Liver (tissue), 9 donors: ENCODE results near the gene DPY19L3. TPM values are rescaled to one million over a fixed set of nuclear protein-coding genes. Genes with fewer than 3 reads are reported as not detected.

ENCODE experiments used
- DNase-seq: peaks from one replicate; pipeline ENCODE4 v3.0.0-alpha.2; 2017; ENCODE audit warnings: low spot score
- H3K27ac ChIP-seq, 2 donors: one replicate each; pipeline ENCODE4 v1.7.0; 2013; ENCODE audit warnings: inconsistent platforms in 2 of 2, low read length in 2 of 2, control low read depth in 1 of 2, low read depth in 1 of 2, mild to moderate bottlenecking in 1 of 2
- H3K27me3 ChIP-seq, 4 donors: one replicate each; pipeline versions ENCODE4 v1.6.1 to v1.7.0; 2013; ENCODE audit warnings: low read length in 3 of 4, inconsistent platforms in 1 of 4, mild to moderate bottlenecking in 1 of 4, moderate library complexity in 1 of 4; ENCODE audit not compliant: control insufficient read depth in 4 of 4, insufficient read depth in 4 of 4
- H3K36me3 ChIP-seq, 4 donors: one replicate each; pipeline versions ENCODE4 v1.6.1 to v1.7.0; 2013; ENCODE audit warnings: low read length in 3 of 4, mild to moderate bottlenecking in 3 of 4, low read depth in 1 of 4, moderate library complexity in 1 of 4; ENCODE audit not compliant: control insufficient read depth in 4 of 4, insufficient read depth in 3 of 4
- H3K4me1 ChIP-seq, 4 donors: one replicate each; pipeline versions ENCODE4 v1.6.1 to v1.7.0; 2013; ENCODE audit warnings: low read length in 3 of 4, mild to moderate bottlenecking in 3 of 4, moderate library complexity in 1 of 4; ENCODE audit not compliant: control insufficient read depth in 4 of 4, insufficient read depth in 4 of 4
- H3K4me3 ChIP-seq, 3 donors: one replicate each; pipeline versions ENCODE4 v1.6.1 to v1.7.0; 2013; ENCODE audit warnings: low read length in 3 of 3, control low read depth in 1 of 3, low read depth in 1 of 3, mild to moderate bottlenecking in 1 of 3
- H3K9ac ChIP-seq, 2 donors: one replicate each; pipeline ENCODE4 v1.7.0; 2013; ENCODE audit warnings: low read length in 2 of 2, mild to moderate bottlenecking in 2 of 2, moderate library complexity in 2 of 2, control low read depth in 1 of 2, low read depth in 1 of 2
- H3K9me3 ChIP-seq, 4 donors: one replicate each; pipeline versions ENCODE4 v1.6.1 to v1.7.0; 2013; ENCODE audit warnings: low read length in 3 of 4; ENCODE audit not compliant: control insufficient read depth in 4 of 4
- EGR1 ChIP-seq, 2 donors: IDR thresholded peaks; 2 replicates each; pipeline ENCODE4 v1.6.1; 2016 to 2018; ENCODE audit warnings: antibody characterized with exemption in 2 of 2, low read depth in 2 of 2
- FOXA1 ChIP-seq: IDR thresholded peaks from 2 replicates; pipeline ENCODE4 v1.6.1; 2016; ENCODE audit warnings: antibody characterized with exemption
- FOXA2 ChIP-seq: IDR thresholded peaks from 2 replicates; pipeline ENCODE4 v1.6.1; 2016; ENCODE audit warnings: antibody characterized with exemption
- GABPA ChIP-seq, 2 donors: IDR thresholded peaks in 1 of 2; conservative IDR thresholded peaks in 1 of 2; 2 replicates each; pipeline ENCODE4 v1.6.1; 2016; ENCODE audit warnings: antibody characterized with exemption in 2 of 2, mild to moderate bottlenecking in 1 of 2, moderate library complexity in 1 of 2
- HNF4G ChIP-seq: IDR thresholded peaks from 2 replicates; pipeline ENCODE4 v1.6.1; 2016; ENCODE audit warnings: antibody characterized with exemption
- JUND ChIP-seq, 2 donors: IDR thresholded peaks; 2 replicates each; pipeline ENCODE4 v1.6.1; 2016; ENCODE audit warnings: antibody characterized with exemption in 2 of 2
- RAD21 ChIP-seq, 2 donors: IDR thresholded peaks; 2 replicates each; pipeline ENCODE4 v1.6.1; 2016; ENCODE audit warnings: antibody characterized with exemption in 2 of 2, mild to moderate bottlenecking in 2 of 2
- RXRA ChIP-seq, 2 donors: IDR thresholded peaks; 2 replicates each; pipeline ENCODE4 v1.6.1; 2017 to 2018; ENCODE audit warnings: antibody characterized with exemption in 2 of 2, mild to moderate bottlenecking in 1 of 2
- TAF1 ChIP-seq: conservative IDR thresholded peaks from 2 replicates; pipeline ENCODE4 v1.6.1; 2016; ENCODE audit warnings: antibody characterized with exemption, mild to moderate bottlenecking
- YY1 ChIP-seq: IDR thresholded peaks from 2 replicates; pipeline ENCODE4 v1.6.1; 2016; ENCODE audit warnings: antibody characterized with exemption, mild to moderate bottlenecking
- WGBS: extraction: QIAGEN DNeasy Blood & Tissue Kit; methylation state at CpG from one replicate; pipeline ENCODE4 v1.1.7; 2013; 5-methylcytosine and 5-hydroxymethylcytosine counted together
- polyA plus RNA-seq, 2 donors: library from polyadenylated mRNA; stranded (reverse) in 1 of 2; unstranded in 1 of 2; fragments of 200-250 nt in 1 of 2; fragments of >200 nt in 1 of 2; fragmentation: Nextera tagmentation in 1 of 2; extraction: Ambion mirVana in 1 of 2; gene quantifications; one replicate each; pipeline versions ENCODE4 v1.2.1 to v1.2.3, GENCODE V29; 2013 to 2015
- total RNA-seq, 2 donors: library from RNA; depleted of rRNA; stranded (reverse); fragments of >200 nt; gene quantifications; one replicate each; pipeline ENCODE4 v1.2.3, GENCODE V29; 2014
- TF ChIP-seq, protein P1 (sequence below): IDR thresholded peaks from 2 replicates; pipeline ENCODE4 v1.6.1; 2016; ENCODE audit warnings: antibody characterized with exemption
- TF ChIP-seq, protein P2 (sequence below): IDR thresholded peaks from 2 replicates; pipeline ENCODE4 v1.6.1; 2016; ENCODE audit warnings: antibody characterized with exemption
- TF ChIP-seq, protein P3 (sequence below): fragments of 150-350 bp; IDR thresholded peaks from 2 replicates; pipeline ENCODE4 v1.5.1; 2017; ENCODE audit warnings: improper control_type of control experiment, low read depth, low read length; ENCODE audit not compliant: missing input control
- TF ChIP-seq, protein P4 (sequence below): IDR thresholded peaks from 2 replicates; pipeline ENCODE4 v1.6.1; 2016; ENCODE audit warnings: antibody characterized with exemption
- TF ChIP-seq, protein P5 (sequence below): IDR thresholded peaks from 2 replicates; pipeline ENCODE4 v1.6.1; 2016; ENCODE audit warnings: antibody characterized with exemption, mild to moderate bottlenecking
- donor health status: healthy.
- donor health status: healthy.
- donor health status: healthy.
- donor health status: healthy.
- donor health status: healthy.

DPY19L3 gene
- total and polyA plus RNA-seq, 4 donors: 2.7 to 13.0 (median 7.4) TPM

DNA sequence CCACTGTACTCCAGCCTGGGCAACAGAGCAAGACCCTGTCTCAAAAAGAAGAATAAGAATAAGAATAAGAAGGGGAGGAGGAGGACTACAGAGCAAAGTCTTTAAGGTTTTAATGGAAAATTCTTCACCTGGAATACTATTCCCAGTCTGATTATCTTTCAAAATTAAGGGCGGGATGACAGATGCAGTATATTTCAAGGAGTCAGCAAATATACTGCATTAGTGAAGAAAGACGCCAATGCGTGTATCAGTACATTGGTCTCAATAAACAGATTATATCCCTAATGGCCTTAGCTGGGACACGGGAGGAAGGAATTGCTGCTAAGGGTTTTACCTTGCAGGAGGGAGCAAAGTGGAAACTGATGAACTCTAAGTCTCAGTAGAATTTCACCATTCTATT is 121.3 kb downstream of the DPY19L3 start:
- Histone ChIP-seq H3K27ac (no peak overlapping the region), H3K9me3 (peaks cover 0 to 8% (median 2%) of the 10 kb centered on the region in 4 donors), H3K4me3 (no peak overlapping the region), H3K4me1 (no peaks in the 10 kb centered on the region), H3K36me3 (no peaks in the 10 kb centered on the region), H3K9ac (no peak overlapping the region), H3K27me3 (peaks cover 0 to 6% (median 0%) of the 10 kb centered on the region in 4 donors)
- WGBS: 94% methylated on average over 4 of the region's 4 CpGs
- no peak for TF ChIP-seq FOXA2
- no peak for TF ChIP-seq GABPA (IDR thresholded peaks at IDR 0.05 in 1 of 2, conservative IDR thresholded peaks at IDR 0.05 in 1 of 2)
- TF ChIP-seq, protein P1, sequence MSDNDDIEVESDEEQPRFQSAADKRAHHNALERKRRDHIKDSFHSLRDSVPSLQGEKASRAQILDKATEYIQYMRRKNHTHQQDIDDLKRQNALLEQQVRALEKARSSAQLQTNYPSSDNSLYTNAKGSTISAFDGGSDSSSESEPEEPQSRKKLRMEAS: no peak
- no peak for TF ChIP-seq RAD21 (IDR thresholded peaks at IDR 0.05)
- no peak for TF ChIP-seq TAF1
- TF ChIP-seq, protein P2, sequence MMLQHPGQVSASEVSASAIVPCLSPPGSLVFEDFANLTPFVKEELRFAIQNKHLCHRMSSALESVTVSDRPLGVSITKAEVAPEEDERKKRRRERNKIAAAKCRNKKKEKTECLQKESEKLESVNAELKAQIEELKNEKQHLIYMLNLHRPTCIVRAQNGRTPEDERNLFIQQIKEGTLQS: no peak
- no peak for TF ChIP-seq FOXA1
- no peak for TF ChIP-seq HNF4G
- no peak for TF ChIP-seq EGR1 (IDR thresholded peaks at IDR 0.05; ENCODE audit: low read depth in 2 of 2)
- TF ChIP-seq, protein P3, sequence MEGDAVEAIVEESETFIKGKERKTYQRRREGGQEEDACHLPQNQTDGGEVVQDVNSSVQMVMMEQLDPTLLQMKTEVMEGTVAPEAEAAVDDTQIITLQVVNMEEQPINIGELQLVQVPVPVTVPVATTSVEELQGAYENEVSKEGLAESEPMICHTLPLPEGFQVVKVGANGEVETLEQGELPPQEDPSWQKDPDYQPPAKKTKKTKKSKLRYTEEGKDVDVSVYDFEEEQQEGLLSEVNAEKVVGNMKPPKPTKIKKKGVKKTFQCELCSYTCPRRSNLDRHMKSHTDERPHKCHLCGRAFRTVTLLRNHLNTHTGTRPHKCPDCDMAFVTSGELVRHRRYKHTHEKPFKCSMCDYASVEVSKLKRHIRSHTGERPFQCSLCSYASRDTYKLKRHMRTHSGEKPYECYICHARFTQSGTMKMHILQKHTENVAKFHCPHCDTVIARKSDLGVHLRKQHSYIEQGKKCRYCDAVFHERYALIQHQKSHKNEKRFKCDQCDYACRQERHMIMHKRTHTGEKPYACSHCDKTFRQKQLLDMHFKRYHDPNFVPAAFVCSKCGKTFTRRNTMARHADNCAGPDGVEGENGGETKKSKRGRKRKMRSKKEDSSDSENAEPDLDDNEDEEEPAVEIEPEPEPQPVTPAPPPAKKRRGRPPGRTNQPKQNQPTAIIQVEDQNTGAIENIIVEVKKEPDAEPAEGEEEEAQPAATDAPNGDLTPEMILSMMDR: no peak
- TF ChIP-seq YY1: no peak
- TF ChIP-seq, protein P4, sequence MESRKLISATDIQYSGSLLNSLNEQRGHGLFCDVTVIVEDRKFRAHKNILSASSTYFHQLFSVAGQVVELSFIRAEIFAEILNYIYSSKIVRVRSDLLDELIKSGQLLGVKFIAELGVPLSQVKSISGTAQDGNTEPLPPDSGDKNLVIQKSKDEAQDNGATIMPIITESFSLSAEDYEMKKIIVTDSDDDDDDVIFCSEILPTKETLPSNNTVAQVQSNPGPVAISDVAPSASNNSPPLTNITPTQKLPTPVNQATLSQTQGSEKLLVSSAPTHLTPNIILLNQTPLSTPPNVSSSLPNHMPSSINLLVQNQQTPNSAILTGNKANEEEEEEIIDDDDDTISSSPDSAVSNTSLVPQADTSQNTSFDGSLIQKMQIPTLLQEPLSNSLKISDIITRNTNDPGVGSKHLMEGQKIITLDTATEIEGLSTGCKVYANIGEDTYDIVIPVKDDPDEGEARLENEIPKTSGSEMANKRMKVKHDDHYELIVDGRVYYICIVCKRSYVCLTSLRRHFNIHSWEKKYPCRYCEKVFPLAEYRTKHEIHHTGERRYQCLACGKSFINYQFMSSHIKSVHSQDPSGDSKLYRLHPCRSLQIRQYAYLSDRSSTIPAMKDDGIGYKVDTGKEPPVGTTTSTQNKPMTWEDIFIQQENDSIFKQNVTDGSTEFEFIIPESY: no peak
- no peak for TF ChIP-seq RXRA (IDR thresholded peaks at IDR 0.05)
- TF ChIP-seq, protein P5, sequence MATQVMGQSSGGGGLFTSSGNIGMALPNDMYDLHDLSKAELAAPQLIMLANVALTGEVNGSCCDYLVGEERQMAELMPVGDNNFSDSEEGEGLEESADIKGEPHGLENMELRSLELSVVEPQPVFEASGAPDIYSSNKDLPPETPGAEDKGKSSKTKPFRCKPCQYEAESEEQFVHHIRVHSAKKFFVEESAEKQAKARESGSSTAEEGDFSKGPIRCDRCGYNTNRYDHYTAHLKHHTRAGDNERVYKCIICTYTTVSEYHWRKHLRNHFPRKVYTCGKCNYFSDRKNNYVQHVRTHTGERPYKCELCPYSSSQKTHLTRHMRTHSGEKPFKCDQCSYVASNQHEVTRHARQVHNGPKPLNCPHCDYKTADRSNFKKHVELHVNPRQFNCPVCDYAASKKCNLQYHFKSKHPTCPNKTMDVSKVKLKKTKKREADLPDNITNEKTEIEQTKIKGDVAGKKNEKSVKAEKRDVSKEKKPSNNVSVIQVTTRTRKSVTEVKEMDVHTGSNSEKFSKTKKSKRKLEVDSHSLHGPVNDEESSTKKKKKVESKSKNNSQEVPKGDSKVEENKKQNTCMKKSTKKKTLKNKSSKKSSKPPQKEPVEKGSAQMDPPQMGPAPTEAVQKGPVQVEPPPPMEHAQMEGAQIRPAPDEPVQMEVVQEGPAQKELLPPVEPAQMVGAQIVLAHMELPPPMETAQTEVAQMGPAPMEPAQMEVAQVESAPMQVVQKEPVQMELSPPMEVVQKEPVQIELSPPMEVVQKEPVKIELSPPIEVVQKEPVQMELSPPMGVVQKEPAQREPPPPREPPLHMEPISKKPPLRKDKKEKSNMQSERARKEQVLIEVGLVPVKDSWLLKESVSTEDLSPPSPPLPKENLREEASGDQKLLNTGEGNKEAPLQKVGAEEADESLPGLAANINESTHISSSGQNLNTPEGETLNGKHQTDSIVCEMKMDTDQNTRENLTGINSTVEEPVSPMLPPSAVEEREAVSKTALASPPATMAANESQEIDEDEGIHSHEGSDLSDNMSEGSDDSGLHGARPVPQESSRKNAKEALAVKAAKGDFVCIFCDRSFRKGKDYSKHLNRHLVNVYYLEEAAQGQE: no peak
- DNase-seq: no peak

DNA sequence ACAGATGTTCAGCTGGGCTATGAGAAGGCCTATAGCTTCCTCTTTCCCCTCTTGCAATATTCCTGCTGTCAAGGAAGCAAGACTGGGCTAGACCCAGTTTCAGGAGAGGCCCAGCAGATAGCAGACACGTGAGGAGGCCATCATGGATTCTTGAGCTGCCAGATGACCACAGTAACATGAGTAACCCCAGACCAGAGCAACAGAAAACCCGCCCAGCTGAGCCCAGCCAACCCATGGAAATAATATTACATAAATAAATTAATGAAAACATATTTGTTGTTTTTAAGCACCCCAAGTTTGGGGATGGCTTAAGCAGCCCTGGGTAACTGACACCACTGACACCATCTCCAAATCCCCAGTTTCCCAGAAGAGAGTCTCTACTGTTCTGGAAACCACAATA is 125.2 kb downstream of the DPY19L3 start:
- DNase-seq: no peak
- no peak for TF ChIP-seq EGR1 (IDR thresholded peaks at IDR 0.05; ENCODE audit: low read depth in 2 of 2)
- TF ChIP-seq FOXA1: no peak
- TF ChIP-seq JUND (IDR thresholded peaks at IDR 0.05): no peak
- TF ChIP-seq, protein P4: no peak
- no peaks in the 10 kb centered on the region for H3K36me3 ChIP-seq
- no peaks in the 10 kb centered on the region for H3K4me1 ChIP-seq
- H3K27me3 ChIP-seq: no peaks in the 10 kb centered on the region
- no peak overlapping the region for H3K9ac ChIP-seq
- H3K9me3 ChIP-seq: peaks cover 1 to 10% (median 4%) of the 10 kb centered on the region in 4 donors
- no peak overlapping the region for H3K27ac ChIP-seq
- 73% methylated on average over 2 of the region's 2 CpGs for WGBS
- no peak overlapping the region for H3K4me3 ChIP-seq
